Measurements from ENCODE around the gene CPED1.
"Not testable (repeated sequence)": the region's sequence is repeated elsewhere in the genome, so short reads cannot be mapped to it uniquely, and the experiment has no call there.

CPED1 gene

DNA sequence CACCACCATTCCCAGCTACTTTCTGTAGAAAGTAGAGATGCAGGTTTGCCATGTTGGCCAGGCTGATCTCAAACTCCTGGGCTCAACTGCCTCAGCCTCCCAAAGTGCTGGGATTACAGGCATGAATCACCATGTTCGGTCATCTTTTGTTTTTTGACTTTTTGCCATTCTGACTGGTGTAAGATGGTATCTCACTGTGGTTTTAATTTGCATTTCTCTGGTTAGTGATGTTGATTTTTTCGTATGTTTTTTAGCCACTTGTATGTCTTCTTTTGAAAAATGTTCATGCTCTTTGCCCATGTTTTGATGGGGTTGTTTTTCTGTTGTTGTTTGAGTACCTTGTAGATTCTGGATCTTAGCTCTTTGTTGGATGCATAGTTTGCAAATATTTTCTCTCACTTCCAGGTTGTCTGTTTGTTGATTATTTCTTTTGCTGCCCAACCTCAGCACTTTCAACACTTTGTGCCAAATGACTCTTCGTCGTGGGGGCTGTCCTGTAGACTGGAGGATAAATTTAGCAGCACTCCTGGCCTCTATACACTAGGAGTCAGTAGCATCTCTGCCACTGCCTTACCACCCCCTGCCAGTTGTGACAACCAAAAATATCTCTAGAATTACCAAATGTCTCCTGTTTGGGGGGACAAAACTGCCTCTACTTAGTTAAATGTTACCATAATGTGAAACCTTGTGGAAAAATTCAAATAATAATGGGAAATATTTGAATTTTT is 6.5 kb upstream of the CPED1 start:
- no peak for DNase-seq

DNA sequence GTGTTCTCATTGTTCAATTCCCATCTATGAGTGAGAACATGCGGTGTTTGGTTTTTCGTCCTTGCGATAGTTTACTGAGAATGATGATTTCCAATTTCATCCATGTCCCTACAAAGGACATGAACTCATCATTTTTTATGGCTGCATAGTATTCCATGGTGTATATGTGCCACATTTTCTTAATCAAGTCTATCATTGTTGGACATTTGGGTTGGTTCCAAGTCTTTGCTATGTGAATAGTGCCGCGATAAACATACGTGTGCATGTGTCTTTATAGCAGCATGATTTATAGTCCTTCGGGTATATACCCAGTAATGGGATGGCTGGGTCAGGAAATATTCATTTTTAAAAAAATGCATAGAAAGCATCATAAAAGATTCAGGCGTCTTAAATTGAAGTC is 4.9 kb upstream of the CPED1 start:
- not testable (repeated sequence) for DNase-seq

DNA sequence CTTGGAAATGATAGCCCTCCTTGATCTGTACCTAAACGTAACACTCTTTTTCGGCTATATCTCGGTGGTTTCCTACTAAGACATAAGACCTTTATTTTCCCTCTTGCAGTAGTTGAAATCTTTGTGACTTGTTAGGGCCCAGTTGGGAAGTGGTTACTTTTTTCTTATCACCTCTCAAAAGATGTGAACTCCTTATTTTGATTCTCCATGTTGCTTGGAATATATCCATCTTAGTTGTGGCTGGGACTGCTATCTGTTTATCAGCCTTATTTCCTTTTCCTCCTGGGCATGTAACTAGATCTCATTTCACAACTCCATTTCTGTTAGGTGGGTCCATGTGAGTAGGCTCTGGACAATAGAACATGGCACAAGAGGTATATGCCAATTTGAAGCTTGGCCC is 4.1 kb upstream of the CPED1 start:
- DNase-seq = no peak

DNA sequence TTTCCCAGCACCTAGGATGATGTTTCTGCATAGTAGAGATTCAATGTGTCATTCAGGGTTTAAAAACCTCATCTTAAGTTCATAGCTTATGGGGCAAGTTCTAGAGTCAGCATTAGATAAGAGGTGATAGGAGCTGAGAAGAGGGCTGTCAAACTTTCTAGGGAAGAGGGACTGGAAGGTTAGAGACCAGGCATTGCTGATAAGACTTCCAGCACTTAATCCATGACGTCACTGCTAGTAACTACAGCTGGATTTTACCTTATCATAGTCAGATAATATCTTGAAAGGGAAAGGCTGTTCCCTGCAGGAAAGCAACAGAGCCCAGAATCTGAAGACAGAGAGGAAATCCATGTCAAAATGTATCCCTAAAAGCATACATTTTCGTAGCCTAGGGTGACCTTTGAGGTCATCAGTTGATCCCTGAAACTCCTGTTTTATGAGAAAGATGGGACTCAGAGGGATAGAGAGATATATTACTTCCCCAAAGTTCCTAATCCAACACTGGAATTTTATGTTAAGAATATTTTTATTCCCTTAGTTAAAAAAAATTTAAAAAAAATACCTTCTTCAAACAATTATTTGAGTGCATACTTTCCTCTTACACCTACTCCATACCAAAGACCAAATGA is 3.3 kb upstream of the CPED1 start:
- no peak for DNase-seq

DNA sequence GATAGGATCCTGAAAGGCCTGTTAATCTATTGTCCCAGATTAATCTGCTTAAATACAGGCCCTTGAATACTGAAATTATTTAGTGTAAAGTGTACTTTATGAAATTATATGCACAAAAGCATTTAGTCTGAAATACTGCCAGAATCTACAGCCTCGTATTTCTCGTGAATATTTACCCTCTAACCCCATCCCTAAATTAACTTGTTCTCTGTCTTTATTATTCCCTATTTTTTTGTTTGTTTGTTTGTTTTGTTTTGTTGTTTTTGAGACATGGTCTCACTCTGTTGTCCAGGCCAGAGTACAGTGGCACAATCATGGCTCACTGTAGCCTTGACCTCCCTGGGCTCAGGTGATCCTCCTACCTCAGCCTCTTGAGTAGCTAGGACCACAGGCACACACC is 2.7 kb upstream of the CPED1 start:
- DNase-seq = no peak

DNA sequence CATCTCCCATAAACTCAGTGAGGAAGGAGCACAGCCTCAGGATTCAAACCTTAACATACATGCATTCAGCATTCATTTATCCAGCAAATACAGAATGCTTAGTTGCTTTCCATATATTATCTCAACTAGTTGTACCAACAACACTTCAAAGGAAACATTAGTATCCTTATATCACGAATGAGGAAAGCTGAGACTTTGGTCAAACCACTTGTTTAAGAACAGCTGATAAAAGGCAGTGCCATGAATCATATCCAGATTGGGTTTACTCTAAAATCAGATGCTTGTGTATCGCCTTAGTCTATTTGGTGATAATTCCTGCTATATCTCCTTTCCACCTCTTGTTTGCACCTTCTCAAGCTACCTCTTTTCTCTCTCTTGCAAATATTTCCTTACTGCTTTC is 1.9 kb upstream of the CPED1 start:
- DNase-seq = no peak

DNA sequence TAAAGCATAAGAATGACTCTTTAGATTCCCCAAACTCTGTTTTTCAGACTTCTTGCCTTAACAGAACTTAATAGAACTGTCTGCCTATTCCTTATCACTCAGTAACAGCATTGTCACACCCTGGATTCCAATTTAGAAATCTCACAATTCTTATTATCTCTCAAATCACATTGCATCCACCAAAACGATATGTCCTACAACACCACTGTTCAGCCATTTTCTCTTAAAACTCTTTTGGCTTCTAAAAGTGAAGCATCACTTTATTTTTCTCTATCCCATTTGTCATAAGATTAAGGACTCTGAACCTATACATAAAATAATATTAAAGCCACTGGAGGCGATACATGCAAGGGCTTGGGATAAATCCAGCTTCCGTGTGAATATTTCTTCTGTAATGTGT is 1.2 kb upstream of the CPED1 start:
- no peak for DNase-seq

DNA sequence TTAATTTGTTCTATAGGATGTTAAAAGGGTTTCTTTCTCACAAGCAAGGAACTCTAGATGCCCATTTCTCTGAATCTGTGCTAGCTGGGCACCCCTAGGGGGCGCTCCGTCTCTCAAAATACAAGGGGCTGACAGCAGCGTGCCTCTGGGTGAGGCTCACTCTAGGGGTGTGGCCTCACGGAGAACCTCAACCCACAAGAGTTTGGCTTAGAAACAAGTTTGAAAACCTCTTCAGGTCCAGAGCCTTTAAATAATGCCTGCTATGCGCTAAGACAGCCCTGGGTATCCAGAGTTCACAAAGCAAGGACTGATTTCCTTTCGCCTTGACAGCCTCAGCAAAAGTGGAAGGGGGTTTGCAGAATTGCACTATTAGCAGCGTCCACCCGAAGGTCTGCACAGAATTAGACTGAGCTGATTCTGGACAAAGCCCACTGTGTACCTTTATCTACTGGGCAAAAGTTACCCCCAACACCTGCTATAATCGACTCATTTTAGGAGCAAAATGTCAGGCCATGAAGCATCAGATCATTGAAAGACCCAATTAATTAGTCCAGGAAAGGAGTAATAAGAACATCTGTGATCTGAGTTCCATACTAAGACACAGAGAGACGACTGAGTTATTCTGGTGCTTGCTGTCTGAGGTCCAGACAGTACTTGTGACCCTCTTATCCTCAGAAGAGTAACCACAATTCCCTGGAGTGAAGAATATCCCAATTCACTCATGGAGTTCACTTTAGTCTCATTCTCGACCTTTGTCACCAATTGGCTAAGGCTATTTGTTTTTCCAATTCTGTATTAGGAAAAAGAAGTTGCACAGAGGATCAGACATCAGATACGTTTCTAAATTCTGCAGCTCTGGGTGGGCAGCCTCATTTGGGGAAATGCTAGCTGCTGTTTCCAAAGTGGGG is 574 bp upstream of the CPED1 start:
- DNase-seq = peak; percentile 56 to 87

DNA sequence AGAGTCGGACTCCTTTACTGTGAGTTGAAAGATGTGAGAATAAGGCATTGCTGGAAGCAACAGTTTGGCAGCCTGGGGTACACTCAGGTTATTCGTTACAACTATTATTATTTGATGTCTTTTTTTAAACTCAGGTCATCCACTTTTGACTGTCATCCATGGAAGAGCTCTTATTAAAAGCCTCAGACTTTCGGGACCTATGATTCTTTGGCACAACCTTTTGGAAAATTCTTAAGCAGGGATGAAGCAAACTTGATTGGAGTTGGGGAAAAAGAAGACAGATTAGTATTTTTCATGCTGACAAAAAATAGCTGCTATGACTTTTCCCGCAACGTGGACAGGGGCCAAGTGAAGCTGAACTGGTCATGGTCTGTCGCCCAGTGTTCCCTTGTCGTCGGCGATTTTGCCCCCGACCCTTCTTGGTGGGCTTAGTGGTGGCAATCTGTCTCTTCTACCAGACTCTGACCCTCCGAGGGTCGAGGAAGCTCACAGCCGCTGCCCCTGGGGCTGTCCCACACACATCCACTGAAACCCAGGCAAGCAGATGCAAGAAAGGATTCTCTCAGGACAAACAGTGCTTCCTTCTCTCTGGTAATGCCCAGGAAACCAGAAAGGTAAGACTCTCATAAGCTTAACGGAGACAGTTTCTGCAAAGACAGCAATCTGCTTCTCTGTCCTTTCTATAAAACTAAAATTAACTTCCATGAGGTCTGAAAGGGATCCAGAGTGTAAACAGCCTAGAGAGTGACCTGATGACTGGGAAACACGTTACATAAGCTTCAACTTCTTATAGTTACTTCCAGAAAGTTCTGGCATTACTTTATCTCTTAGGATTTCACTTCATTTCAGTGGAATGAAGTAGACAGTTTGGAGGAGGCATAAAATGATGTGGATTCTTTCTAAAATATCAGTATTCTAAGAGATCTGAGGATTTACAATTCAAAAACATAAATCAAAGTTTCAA is 1.0 kb downstream of the CPED1 start:
- no peak for DNase-seq

DNA sequence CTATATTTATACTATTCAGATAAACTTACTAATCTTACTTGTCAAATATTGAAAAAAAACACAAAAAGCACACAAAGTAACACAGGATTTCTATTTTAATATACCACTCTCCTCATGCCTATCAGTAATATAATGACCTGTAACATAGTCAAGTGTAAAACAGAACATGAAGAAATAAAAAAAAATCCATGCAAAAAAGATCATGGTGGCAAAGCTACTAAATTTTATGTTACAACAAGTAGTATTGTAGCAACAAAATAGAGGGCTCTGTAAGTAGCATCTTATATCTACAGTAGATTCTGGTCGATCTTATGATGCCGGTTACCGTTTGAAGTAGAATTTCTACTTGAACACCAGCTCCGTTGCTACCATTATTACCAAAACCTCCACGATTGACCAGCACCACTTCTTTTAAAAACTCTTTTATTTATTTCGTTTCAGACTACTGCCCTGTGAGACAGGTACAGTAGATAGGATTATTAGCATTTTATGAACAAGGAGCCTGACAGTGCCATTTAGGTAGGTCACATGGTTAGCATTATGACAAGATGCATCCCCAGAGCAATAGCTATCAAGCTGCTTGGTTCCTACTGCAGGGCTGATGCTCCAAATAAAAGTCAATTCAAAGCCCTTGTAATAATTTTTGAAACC is 2.1 kb downstream of the CPED1 start:
- DNase-seq = no peak

DNA sequence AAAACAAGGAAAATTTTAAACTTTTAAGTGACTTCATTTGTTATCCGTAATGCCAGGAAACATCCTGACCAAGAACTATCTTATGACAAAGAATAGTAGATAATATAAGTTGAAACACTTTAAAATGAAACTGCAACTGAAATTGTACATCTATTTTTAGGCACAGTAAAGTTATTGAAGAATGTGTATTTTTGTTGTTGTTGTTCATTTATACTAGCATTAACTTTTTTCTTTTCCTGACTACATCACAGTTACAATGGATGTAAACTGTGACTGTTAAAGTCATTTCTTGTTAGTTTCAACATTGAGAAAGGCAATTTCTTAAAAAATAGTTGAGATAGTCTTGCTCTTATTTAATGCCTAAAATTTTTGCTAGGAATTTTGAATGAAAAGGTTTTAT is 2.6 kb downstream of the CPED1 start:
- DNase-seq = no peak

DNA sequence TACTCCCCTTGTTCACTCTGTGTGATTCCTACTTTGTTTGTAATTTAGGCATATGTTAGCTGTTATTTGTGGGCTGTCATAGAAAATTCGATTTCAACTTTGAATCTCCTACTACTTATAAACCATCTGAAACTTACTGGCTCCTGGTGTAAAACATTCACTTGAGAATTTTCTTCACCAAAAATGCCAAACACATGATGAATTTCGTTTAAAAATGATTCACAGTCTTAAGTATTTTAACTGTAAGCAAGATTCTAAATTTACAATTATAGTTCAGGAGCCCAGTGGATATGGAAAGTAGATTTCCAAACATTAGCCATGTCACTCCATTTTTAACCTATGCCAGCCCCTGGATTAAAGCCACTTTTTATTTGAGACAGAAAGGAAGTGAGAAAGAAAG is 3.1 kb downstream of the CPED1 start:
- no peak for DNase-seq

DNA sequence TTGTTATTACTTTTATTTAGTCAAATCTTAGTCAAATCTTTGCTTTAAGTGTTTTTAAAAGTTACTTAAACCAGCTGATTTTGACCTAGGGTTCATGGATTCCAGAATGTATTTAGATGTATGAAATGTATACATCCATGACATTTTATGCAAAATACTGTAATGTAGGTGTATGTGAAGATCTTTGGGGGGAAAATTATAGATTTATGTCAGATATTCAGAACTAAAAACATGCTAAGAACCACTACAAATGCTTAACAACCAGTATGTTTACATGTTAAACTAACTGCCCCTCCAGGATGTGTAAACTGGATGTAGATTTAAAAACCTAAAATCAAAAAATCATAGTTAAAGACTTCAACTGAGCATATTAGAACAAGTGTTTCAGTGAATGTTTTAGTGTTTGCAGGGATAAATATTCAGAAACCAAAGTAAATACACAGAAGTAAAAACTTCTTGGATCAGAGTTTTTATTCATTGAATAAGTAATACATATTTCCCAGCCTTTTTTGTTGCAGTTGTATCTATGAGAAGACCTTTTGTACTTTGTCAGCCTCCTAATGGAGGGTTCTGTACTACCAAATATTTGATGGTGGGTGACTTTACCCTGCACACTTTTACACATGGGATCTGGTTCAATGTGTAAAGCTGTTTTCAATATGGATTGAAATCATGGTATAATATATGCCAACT is 3.9 kb downstream of the CPED1 start:
- DNase-seq = no peak

DNA sequence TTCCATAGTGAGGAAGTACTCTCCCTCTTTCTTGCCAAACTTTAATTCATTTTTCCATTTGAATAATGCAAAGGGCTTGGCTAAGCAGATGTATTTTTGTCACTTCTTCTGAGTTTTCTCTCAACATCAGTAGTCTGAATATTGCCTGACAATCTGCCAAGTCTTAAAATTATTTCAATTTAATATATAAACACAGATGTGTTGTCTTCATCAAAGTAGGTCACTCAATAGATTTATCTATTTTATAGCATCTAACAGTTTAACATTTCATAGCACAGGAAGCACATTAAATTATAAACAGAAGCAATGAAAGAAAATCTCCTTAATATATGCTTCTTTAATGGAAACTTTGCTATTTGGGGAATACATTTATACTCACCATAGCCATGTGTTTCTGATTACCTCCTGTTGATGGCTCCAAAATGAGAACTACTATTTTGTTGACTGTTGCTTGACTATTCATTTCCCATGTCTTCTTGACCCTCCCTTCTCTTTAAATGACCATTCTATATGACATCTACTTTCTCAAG is 4.5 kb downstream of the CPED1 start:
- no peak for DNase-seq

DNA sequence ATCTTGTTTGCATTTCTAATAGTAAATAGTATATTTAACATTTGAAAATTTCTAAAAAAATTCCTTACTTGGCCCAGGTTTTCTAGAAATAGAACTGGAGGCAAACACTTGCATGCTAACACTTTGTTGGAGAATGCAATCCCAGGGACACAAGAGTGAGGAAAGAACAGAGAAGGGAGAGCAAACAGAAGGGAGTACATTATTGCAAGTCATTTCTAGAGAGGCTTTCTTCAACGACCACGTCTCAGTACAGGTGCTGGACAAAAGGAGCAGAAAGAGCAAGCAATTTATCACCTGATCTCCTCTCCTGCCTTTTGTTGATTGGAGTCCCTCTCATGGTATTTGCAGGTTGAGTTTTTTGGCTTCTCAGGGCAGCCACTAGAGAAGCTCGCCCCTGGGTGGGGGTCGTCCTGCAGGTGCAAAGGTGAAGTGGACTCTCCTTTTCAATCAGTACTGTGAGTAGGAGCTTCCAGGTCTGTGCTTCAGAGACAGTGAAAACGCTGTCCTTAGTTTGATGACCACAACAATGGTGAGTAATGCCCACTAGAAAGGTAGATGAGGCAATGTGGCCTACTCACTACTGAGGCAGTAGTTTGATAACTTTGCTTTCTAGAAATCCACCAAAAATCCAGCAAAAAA is 5.2 kb downstream of the CPED1 start:
- DNase-seq = no peak

DNA sequence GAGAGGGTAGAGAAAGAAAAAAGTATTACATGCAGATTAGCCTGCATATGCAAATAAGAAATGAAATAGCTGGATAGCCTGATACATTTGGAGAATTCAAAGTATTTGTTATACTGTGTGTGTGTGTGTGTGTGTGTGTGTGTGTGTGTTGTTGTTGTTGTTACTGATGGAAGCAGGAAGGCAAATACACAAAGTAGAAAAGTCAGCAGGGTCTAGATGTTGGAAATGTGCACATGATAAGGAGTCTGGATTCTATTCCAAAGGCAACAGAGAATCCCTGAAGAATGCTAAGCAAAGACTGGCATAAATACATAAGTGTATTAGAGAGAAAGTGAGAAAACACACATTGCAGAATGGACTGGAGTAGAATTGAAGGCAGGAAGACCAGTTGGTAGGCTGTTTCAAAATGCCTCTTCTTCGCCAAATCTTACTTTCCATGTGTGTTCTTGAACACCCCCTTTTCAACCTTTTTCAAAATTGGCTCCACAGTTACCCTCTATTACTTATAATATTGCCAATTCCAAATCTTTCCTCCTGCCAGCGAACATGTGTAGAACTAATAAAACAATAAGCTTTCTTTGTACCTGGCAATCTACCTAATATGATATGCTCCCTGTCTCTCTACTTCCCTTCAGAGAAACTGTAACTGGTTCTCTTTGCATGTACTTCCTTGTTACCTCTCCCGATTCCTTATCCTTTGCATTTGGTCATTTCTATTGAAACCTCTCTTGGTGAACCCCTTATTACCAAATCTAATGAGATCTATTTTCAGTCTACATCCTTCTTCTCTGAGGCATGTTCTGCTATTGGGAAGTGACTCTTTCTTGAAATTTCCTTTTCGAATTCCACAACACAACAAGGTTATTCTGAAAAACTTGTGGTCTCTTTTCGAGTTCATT is 6.2 kb downstream of the CPED1 start:
- DNase-seq = no peak

DNA sequence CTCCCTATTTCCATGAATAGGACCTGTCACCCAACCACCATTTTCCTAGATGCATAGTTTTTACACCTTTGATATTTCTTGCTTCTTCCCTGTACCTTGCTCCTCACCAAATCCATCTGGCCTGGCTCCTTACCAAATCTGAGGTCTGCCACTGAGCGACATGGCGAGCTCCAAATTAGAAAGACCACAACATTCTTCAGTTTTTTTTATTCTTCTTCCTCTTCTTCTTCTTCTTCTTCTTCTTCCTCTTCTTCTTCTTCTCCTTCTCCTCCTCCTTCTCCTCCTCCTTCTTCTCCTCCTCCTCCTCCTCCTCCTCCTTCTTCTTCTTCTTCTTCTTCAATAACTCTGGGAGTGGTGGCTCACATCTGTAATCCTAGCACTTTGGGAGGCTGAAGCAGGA is 7.1 kb downstream of the CPED1 start:
- DNase-seq = peak in 1 of 2 donors; percentile 25

DNA sequence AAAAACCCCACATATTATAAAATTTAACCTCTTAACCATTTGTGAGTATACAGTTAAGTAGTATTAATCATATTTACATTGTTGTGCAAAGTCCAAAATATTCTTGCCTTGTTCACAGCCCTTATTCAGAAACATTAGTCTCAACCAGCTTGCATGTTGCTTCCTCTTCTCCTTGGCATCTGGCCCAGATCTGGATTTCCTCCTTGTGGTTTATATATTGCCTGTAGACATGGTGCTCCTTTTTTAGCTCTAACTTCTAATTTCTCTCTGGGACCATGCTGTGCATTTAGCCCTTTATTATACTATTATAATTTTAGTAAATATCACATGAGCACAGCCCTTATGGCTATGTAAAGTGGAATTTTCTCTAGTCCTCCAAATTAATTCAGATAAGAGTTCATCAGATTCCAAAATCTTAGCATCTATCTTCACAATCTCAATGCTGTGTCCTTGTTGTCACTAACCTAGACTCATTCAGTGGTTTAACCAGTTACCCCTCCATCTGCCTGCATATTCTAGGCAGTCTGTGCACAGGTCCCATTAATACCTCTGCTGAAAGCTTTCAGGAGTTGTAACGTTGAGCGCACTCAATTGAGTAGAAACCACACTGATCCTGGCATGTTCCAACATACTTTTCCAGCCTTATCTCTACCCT is 7.9 kb downstream of the CPED1 start:
- DNase-seq = peak; percentile 9 to 99

DNA sequence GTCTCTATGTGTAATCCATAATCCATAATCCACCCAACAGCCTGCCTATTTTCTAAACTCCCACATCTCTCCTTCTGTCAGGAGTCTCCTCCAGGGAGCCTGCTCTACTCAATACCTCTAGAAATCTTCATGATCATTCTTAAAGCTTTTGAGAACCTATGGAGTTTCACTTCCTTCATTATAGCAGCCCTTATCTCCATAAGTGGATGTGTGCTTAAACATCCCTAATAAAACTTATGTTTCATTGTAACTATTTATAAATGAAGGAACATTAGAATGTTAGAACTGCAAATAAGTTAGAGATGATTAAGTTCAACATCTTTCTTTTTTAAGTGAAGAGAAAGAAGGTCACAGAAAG is 8.5 kb downstream of the CPED1 start:
- no peak for DNase-seq
